GM18502 (cell line): Measurements from ENCODE around the gene TRAF3.
"Not testable (repeated sequence)": the region's sequence is repeated elsewhere in the genome, so short reads cannot be mapped to it uniquely, and the experiment has no call there.

Source experiments
- ATAC-seq: cut with Tn5 transposase; IDR thresholded peaks from one replicate; pipeline ENCODE4 v1.9.1; 2021; ENCODE audit warnings: mild to moderate bottlenecking; ENCODE audit not compliant: unreplicated experiment, poor library complexity

TRAF3 gene

DNA sequence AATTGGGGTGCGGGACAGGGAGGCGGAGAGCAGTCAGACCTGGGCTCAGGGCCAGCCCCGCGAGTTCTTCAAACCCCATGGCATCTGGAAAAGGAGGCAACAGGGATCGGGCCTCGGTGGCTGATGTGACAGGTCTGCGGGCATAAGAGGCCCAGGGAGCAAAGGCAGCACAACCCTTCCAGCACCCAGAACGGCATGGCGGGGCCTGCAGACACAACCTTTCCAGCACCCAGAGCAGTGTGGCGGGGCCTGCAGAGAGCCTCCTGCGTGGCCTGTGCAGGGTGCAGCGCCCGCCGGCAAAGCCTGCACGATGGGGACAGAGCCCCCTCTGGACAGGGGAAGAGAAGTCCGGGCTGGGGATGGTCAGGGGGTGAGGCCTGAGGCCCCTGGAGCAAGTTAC is 26.2 kb upstream of the TRAF3 start:
- ATAC-seq: no peak

DNA sequence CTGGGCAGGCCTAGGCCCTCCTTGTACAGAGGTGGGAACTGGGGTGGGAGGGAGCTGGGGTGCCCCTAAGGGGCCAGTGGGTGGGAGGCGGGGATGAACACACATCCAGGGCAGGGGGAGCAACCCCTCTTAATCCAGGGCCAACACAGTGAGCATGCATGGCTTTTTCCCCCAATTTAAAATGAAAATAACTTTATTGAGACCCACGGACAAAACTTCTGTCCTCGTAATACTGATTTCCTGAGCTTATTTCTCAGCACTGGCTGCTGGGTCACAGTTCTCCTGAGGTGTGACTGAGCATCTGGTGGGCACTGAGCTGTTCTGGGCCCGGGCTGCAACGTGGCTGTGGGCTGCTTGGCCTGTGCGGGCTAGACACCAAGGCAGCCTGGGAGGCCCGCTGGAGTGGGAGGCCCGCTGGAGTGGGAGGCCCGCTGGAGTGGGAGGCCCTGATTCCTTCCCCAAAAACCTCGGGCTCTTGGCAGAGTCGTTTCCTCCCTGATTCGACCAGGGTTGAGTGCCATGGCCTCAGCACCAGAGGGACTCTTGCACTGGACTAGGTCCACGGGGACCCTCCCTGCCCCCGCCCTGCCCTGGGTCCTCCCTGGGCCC is 24.9 kb upstream of the TRAF3 start:
- no peak for ATAC-seq

DNA sequence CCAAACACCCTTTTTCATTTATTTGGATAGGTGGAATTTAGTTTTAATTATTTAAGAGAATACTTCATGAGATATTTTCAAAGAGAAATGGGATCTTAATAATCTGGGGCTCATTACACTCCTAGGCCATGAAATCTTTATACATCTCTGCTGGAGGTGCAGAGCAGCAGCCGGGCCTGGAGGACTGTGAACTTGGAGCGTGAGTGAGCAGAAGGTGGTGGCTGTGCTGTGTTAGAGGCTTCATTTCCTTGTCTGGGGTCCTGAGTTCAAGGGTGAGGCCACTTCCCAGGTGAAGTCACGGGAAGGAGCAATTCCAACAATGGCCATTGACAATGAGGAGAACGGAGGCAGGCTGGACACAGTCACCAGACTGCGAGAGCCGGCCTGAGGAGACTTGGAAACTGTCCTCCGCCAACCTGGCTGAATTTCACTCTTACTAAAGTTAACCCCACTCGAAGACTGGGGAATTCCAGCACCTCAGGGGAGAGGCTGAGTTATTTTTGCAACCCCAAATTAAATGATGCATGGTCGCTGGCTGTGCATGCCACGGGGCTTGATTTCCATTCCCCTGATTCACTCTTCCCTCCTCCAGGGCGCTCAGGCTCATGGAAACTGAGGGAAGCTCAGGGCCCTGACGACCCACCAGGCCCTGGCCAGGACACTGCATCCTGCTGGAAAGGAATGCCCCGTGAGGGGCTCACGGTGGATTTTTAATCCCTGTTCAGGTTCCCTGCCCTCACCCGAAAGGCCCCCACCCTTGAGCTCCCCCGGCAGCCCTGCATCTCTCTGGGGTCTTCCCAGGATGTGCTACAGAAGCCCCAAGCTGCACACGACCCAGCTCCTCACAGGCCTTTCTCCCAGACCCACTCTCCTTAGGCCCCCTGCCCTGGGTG is 22.6 kb upstream of the TRAF3 start:
- ATAC-seq: no peak

GRCh38 chr14:102757646-102758045 is 19.6 kb upstream of the TRAF3 start:
- no peak for ATAC-seq

DNA sequence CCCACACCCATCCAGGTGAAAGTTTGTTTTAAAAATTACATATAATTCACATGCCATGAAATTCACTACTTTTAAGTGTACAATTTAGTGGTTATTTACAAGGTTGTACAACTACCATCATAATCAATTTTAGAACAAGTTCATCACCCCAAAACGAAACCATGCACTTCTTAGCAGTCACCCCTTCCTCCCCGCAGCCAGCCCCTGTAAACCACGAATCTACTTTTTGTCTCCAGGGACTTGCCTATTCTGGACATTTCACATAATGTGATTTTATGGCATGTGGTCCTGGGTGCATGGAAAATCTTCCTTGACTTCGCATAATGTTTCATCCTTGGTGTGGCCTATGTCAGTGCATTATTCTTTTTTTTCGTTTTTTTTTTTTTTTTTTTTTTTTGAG is 19.2 kb upstream of the TRAF3 start:
- no peak for ATAC-seq

GRCh38 chr14:102759456-102760187 is 17.6 kb upstream of the TRAF3 start:
- no peak for ATAC-seq

GRCh38 chr14:102760496-102761193 is 16.6 kb upstream of the TRAF3 start:
- no peak for ATAC-seq

DNA sequence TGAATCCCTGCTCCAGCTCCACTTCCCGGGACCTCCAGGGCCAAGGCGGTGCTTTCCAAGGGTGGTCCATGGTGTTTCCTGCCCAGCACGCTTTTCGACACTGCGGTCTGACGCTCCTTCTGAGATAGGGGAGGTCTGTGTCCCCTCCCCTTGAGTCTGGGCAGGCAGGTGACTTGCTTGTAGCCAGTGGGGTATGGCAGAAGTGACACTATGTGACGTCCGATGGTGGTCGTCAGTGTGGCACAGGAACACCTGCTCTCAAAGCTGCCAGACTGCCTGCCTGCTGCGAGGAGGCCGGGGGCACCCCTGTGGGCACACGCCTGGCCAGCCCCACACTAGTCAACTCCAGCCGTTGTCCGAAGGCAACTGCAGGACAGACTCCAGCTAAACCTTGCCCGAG is 16.0 kb upstream of the TRAF3 start:
- ATAC-seq: no peak

DNA sequence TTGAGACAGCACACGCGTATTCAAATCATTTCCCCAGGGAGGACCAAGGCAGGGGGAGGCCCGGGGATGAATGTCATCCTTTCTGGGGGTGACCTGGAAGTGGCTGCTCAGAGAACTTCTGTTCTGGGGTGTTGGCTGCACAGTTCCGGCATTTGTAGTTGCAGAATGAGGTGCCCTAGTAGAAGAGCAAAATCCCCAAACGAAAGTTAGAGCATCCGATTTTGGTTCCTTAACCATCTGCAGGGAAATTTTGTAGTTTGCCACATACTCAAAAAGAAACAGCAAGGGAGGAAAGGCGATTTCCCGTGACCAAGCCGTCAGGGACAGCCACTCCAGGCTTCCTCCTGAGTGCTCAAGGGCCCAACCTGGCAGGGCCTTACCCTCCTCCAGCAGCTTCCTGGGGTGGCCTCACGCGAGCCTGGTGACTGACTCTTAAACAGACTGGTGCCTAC is 13.0 kb upstream of the TRAF3 start:
- ATAC-seq: peak; percentile 75

- ATAC-seq: not testable (repeated sequence)
These were observed 11.5 kb upstream of the TRAF3 start for GRCh38 chr14:102765770-102766169.

GRCh38 chr14:102768223-102769048 is 8.8 kb upstream of the TRAF3 start:
- peak; percentile 52 for ATAC-seq

DNA sequence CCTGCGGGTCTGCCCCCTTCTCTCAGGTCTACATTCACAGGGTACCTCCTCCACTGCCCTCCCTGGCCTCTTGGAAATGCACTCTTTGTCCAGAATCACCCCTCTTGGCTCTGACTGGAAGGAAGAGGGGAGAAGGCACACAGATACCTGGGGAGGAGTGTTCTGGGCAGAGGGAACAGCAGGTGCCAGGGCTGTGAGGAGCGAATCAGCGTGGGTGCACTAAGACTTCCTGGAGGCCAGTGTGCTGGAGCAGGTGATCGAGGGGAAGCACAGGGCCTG is 8.3 kb upstream of the TRAF3 start:
- ATAC-seq: no peak

- no peak for ATAC-seq
These were observed 6.8 kb upstream of the TRAF3 start for GRCh38 chr14:102770147-102771123.

GRCh38 chr14:102771144-102771543 is 6.1 kb upstream of the TRAF3 start:
- no peak for ATAC-seq

DNA sequence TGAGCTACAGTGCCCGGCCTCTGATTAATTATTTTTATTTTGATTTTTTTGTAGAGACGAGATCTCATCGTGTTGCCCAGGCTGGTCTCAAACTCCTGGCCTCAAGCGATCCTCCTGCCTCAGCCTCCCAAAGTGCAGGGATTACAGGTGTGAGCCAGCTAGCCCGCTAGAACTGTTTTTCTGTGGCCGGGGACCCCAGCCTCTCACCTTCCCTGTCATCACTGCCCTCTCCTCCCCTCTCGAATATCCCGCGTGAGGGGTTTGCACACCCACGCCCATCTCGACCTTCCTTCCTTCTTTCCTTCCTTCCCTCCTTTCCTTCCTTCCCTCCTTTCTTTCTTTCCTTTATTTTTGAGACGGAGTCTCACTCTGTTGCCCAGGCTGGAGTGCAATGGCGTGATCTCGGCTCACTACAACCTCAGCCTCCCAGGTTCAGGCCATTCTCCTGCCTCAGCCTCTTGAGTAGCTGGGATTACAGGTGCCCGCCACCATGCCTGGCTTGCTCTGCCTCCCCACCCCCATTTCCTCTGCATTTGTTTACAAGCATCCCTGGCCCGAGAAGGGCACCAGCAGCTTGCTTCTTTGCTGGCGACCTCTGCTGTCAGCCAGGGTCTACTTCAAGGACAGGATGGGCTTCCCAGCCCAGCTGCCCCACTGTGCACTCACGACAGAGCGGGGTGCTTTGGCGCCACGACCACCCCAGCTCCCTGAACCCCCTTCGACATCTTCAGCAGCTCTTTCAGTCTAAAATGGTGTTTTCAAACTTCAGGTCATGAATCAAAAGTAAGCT is 4.3 kb upstream of the TRAF3 start:
- no peak for ATAC-seq

DNA sequence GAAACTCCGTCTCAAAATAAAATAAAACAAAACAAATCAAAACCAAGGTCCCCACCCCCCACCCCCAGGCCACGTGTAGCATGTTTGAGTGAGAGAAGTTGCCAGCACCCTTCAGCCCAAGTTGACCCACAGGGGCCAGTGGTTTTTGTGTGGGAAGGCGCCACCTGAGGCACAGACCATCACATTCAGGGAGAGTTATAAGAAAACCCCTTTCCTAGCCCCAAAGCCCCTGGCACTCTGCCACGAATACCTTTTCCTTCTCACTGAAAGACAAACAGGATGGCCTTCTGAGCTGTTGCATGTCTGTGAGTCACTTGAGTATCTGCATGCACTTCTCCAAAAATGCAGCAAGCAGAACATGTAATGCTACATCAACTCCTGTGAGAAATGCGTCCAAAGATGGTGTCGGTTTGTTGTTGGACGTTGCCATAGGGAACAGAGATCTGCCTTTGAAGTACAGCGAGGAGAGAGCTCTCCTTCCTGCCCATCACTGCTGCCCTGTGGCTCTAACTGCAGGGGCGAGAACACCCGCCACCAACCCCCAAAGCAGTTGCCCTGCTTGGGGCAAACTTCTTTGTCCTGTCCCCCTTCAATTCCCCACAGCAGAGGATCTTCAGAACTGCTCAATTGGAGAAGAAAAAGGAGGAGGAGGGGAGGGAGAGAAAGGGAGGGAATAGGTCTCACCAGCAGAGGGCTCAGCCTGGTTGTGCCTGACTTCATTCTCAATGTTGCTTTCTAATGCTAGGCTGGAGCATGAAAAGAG is 2.7 kb upstream of the TRAF3 start:
- peak; percentile 37 for ATAC-seq
